Activated CD4-positive, alpha-beta T cell treated with anti-CD3 and anti-CD28 coated beads, Interleukin-2, amount 10 ng/mL, durations not matched to agents 7 days and 5 days (primary cell): Measurements from ENCODE around the gene SYCE1. TPM values are rescaled to one million over a fixed set of nuclear protein-coding genes. Genes with fewer than 3 reads are reported as not detected.
"Not testable (repeated sequence)": the region's sequence is repeated elsewhere in the genome, so short reads cannot be mapped to it uniquely, and the experiment has no call there.

Experiments
- CTCF ChIA-PET: fragments of 350-600 bp; sonication (Branson Sonifier 250); formaldehyde crosslinking; loops from one replicate; lab custom pipeline; 2021; ENCODE audit warnings: antibody characterized with exemption; lab: Charles Lee
- POLR2A ChIA-PET: fragments of 350-600 bp; sonication (Branson Sonifier 250); formaldehyde crosslinking; loops from one replicate; lab custom pipeline; 2021; ENCODE audit warnings: antibody characterized with exemption; lab: Charles Lee
- DNase-seq: peaks from one replicate; pipeline ENCODE4 v3.0.0-alpha.2; 2020
- H3K27ac Mint-ChIP-seq: one replicate; pipeline ENCODE4 v1.8.0; 2021; ENCODE audit warnings: mild to moderate bottlenecking, moderate library complexity, mixed read lengths
- H3K27me3 Mint-ChIP-seq: one replicate; pipeline ENCODE4 v1.8.0; 2021; ENCODE audit warnings: mixed read lengths
- H3K36me3 Mint-ChIP-seq: one replicate; pipeline ENCODE4 v1.8.0; 2021; ENCODE audit warnings: low read depth, mixed read lengths
- H3K4me1 Mint-ChIP-seq: one replicate; pipeline ENCODE4 v1.8.0; 2021; ENCODE audit warnings: mixed read lengths
- H3K4me3 Mint-ChIP-seq: one replicate; pipeline ENCODE4 v1.8.0; 2021; ENCODE audit warnings: mild to moderate bottlenecking, moderate library complexity, mixed read lengths
- H3K9me3 Mint-ChIP-seq: one replicate; pipeline ENCODE4 v1.8.0; 2021; ENCODE audit warnings: mixed read lengths
- total RNA-seq, 2 experiments: library from RNA; stranded (reverse); gene quantifications; one replicate each; pipeline ENCODE4 v1.2.3, GENCODE V29; 2021

Gene SYCE1
- under 1 TPM; 0.29 to 0.35 TPM for total RNA-seq

DNA sequence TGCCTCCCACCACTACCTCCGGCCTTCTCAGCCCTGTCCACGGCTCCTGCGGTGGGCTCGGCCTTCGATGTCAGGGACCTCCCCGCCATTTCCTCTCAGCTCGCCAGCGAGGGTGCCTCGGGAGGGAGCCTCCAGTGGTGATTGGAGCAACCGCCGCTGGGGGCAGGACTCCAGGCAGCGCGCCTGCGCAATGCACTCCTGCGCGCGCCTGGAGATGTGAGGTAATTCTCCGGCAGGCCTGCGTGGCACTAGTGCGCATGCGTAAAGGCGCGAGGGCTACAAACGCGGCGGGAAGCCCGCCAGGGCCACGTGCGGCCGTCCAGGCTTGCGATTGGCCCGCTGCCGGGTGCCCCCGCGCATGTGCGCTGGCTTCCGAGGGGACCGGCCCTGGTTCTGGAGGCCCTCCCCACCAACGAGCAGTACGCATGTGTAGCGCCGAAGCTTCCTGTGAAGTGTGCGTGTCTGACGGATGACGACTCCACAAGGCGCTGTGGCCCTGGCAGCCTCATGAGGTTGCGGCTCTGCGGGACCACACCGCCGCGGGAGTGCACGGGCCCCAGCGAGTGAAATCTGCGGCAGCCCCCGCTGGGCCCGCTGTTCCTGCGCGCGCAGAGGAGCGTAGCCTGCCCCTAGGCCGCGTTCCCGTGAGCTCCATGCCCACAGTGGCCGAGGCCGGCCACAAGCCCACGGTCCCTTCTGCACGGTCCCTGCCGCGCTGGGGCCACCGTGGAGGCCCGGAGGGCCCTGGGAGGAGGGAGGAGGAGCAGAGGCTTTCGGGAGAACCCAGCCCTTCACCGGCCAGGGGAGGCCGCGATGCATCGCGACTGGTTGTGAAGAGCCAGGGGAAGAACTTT is at the start of gene SYCE1:
TSS of gene SYCE1 (minus strand) at position 143 of the 854 bp plus-strand sequence. CDS start at position 89, 54 bp downstream.
- no peaks in the 10 kb centered on the region for H3K36me3 Mint-ChIP-seq
- DNase-seq, result no peak
- no peak within 1 kb of the TSS for H3K27ac Mint-ChIP-seq
- H3K4me3 Mint-ChIP-seq, result no peak within 1 kb of the TSS
- ChIA-PET POLR2A (no interaction called here), CTCF (no interaction called here)
- no peaks in the 10 kb centered on the region for H3K9me3 Mint-ChIP-seq
- no peaks in the 10 kb centered on the region for H3K4me1 Mint-ChIP-seq
- peaks cover 2% of the 10 kb centered on the region for H3K27me3 Mint-ChIP-seq

GRCh38 chr10:133614830-133615580 is 49.6 kb upstream of the SYCE1 start:
- Mint-ChIP-seq H3K9me3 (no peaks in the 10 kb centered on the region), H3K4me1 (no peaks in the 10 kb centered on the region), H3K27ac (no peak overlapping the region), H3K36me3 (no peaks in the 10 kb centered on the region), H3K4me3 (no peak overlapping the region), H3K27me3 (peaks cover 3% of the 10 kb centered on the region)
- POLR2A ChIA-PET, result no interaction called here
- no peak for DNase-seq
- CTCF ChIA-PET, result interaction anchor here (1.0 kb wide), 1 partner anchor 177 kb away, joined by 4 read pairs; no protein-coding TSS in a partner anchor

DNA sequence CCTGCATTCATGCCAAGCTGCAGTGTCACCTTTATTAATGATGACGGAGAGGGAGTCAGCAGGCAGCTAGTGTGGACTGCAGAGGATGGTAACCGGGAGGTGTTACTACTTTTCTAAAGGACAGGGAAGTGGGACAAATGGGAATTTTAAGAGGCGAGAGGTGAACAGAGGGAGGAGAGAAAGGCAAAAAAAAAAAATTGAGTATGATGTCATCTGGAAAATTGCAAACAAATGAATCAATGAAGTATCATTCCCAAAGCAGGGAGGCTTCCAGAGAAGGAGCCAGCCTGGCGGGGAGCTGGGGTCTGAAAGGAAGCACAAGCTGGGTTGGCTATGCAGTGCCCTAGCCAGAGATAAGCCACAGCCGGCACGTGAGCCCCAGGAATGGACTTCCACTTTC is 48.3 kb upstream of the SYCE1 start:
- no peak overlapping the region for H3K27ac Mint-ChIP-seq

GRCh38 chr10:133611079-133611478 is 45.7 kb upstream of the SYCE1 start:
- peaks cover 4% of the 10 kb centered on the region for H3K27me3 Mint-ChIP-seq
- ChIA-PET POLR2A (no interaction called here), CTCF (no interaction called here)
- H3K4me3 Mint-ChIP-seq, result no peak overlapping the region
- H3K4me1 Mint-ChIP-seq, result no peaks in the 10 kb centered on the region
- no peak for DNase-seq
- peaks cover 15% of the 10 kb centered on the region for H3K9me3 Mint-ChIP-seq
- H3K36me3 Mint-ChIP-seq, result no peaks in the 10 kb centered on the region
- H3K27ac Mint-ChIP-seq, result no peak overlapping the region

More for the DNA sequence above, 48.3 kb upstream of the SYCE1 start:
- POLR2A ChIA-PET, result no interaction called here
- H3K27me3 Mint-ChIP-seq, result peaks cover 3% of the 10 kb centered on the region
- CTCF ChIA-PET, result no interaction called here
- H3K36me3 Mint-ChIP-seq, result no peaks in the 10 kb centered on the region
- no peaks in the 10 kb centered on the region for H3K4me1 Mint-ChIP-seq
- peaks cover 1% of the 10 kb centered on the region for H3K9me3 Mint-ChIP-seq
- DNase-seq, result no peak
- H3K4me3 Mint-ChIP-seq, result no peak overlapping the region

- H3K27ac Mint-ChIP-seq, result no peak overlapping the region
- CTCF ChIA-PET, result interaction anchor here (1.3 kb wide), 1 partner anchor 10 kb away, joined by 3 read pairs; no protein-coding TSS in a partner anchor
- no peak for DNase-seq
- no peaks in the 10 kb centered on the region for H3K4me1 Mint-ChIP-seq
- H3K36me3 Mint-ChIP-seq, result no peaks in the 10 kb centered on the region
- H3K4me3 Mint-ChIP-seq, result no peak overlapping the region
- H3K9me3 Mint-ChIP-seq, result peaks cover 15% of the 10 kb centered on the region
- POLR2A ChIA-PET, result no interaction called here
- H3K27me3 Mint-ChIP-seq, result peaks cover 7% of the 10 kb centered on the region
Measured at GRCh38 chr10:133608855-133609254, 43.5 kb upstream of the SYCE1 start.

DNA sequence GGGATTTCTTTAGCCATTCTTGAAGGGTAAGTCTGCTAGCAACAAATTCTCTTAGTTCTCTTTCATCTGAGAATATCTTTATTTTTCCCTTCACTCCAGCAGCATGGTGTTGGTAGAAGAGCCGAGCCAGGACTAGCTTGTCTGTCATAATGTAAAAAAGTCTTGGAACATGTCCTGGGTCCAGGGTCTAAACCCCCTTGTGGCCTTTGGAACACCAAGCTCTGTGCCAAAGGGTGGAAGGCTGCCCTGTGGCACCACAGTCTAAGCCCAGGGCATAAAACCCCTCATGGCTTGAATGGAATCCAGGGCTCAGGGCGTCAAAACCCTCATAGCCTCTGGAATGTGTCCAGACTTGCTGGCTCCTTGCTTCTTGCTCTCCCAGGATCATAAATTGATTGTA is 38.1 kb upstream of the SYCE1 start:
- H3K36me3 Mint-ChIP-seq, H3K4me3 Mint-ChIP-seq, H3K27ac Mint-ChIP-seq, POLR2A ChIA-PET, DNase-seq, H3K4me1 Mint-ChIP-seq: not testable (repeated sequence)
- Mint-ChIP-seq H3K27me3 (peaks cover 23% of the 10 kb centered on the region), H3K9me3 (peaks cover 11% of the 10 kb centered on the region)
- CTCF ChIA-PET, result interaction anchor here (1.1 kb wide), 1 partner anchor 16 kb away, joined by 3 read pairs; no protein-coding TSS in a partner anchor

DNA sequence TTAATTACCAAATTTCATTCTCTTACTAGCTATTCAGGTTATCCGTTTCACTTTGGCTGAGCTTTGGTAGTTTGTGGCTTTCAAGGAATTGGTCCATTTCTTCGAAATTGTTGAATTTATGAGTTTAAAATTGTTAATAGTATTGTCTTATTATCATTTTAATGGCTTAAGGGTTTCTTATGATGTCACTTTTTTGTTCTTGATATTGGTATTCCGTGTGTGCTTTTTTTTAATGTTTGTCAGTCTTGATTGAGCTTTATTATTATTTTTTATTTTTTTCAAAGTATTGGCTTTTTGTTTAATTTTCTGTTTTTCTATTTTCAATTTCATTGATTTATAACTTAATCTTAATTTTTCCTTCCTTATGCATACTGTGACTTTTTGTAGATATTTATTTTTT is 35.3 kb upstream of the SYCE1 start:
- Mint-ChIP-seq H3K36me3 (no peaks in the 10 kb centered on the region), H3K4me1 (no peaks in the 10 kb centered on the region), H3K27me3 (peaks cover 33% of the 10 kb centered on the region), H3K9me3 (no peaks in the 10 kb centered on the region), H3K4me3 (no peak overlapping the region), H3K27ac (no peak overlapping the region)
- no peak for DNase-seq
- CTCF ChIA-PET, result interaction anchor here (0.6 kb wide), 1 partner anchor 1998 kb away, joined by 4 read pairs; no protein-coding TSS in a partner anchor
- POLR2A ChIA-PET, result no interaction called here

GRCh38 chr10:133599869-133600268 is 34.5 kb upstream of the SYCE1 start:
- H3K36me3 Mint-ChIP-seq, H3K9me3 Mint-ChIP-seq, H3K4me1 Mint-ChIP-seq, POLR2A ChIA-PET, H3K27ac Mint-ChIP-seq, DNase-seq, H3K4me3 Mint-ChIP-seq: not testable (repeated sequence)
- CTCF ChIA-PET, result interaction anchor here (0.6 kb wide), 1 partner anchor 1997 kb away, joined by 4 read pairs; no protein-coding TSS in a partner anchor
- H3K27me3 Mint-ChIP-seq, result peaks cover 37% of the 10 kb centered on the region

DNA sequence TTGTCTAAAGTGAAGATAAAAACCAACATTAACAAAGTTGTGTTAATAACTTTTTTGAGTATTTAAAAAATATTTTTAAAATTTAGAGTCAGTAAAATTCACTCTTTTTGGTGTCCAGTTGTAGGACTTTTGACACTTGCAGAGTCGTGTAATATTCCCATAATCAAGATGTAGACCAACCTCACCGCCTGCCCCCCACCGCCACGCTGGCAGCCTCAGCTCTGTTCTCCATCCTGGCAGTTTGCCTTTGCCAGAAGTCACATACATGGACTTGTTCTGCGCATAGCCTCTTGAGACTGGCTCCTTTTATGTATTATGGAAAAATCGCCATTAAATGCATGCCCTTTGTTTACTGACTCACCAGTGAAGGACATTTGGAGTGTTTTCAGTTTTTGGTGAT is 27.3 kb upstream of the SYCE1 start:
- Mint-ChIP-seq H3K27ac (no peak overlapping the region), H3K27me3 (peaks cover 25% of the 10 kb centered on the region), H3K4me3 (no peak overlapping the region), H3K4me1 (no peaks in the 10 kb centered on the region), H3K36me3 (no peaks in the 10 kb centered on the region), H3K9me3 (no peaks in the 10 kb centered on the region)
- ChIA-PET CTCF (no interaction called here), POLR2A (no interaction called here)
- DNase-seq, result no peak

- ChIA-PET CTCF (no interaction called here), POLR2A (no interaction called here)
- H3K36me3 Mint-ChIP-seq, result no peaks in the 10 kb centered on the region
- no peaks in the 10 kb centered on the region for H3K4me1 Mint-ChIP-seq
- DNase-seq, result no peak
- H3K4me3 Mint-ChIP-seq, result no peak overlapping the region
- H3K27ac Mint-ChIP-seq, result no peak overlapping the region
- no peaks in the 10 kb centered on the region for H3K9me3 Mint-ChIP-seq
- H3K27me3 Mint-ChIP-seq, result peaks cover 20% of the 10 kb centered on the region
Measured at GRCh38 chr10:133590970-133591359, 25.6 kb upstream of the SYCE1 start.

DNA sequence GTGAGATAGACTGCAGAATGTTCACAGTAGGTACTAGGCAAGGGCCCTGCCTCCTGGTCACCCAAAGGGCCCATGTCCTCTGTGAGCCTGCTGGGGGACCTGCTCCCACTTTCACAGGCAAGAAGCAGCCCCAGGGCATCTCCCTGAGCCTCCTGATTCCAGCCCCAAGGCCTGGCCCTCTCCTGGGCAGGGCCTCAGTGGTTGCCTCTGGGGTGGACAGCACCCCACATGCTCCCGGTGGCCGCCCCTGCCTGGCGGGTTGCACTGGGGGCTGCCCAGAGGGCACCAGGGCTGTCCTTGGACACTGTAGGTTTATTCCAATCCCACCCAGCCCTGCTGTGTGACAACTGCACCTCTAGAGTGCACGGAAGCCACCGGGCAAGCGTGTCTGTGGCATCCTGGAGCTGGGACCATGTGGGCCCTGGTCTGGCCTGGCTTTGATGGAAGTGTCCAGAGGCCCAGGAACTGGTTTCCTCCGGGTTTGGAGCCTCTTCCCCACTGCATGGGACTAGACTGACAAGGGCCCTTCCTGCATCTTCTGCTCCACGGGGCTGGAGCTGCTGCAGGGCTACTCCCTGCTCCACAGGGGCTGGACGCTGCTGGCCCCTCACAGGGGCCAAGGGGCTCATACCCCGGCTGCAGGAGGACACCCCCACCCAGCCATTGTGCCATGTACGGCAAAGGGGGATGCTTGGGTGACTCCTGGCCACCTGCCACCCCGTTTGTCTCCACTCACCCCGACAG is 25.0 kb upstream of the SYCE1 start:
- no peak for DNase-seq
- POLR2A ChIA-PET, result no interaction called here
- Mint-ChIP-seq H3K4me3 (no peak overlapping the region), H3K27me3 (peaks cover 18% of the 10 kb centered on the region), H3K4me1 (no peaks in the 10 kb centered on the region), H3K9me3 (no peaks in the 10 kb centered on the region), H3K36me3 (no peaks in the 10 kb centered on the region), H3K27ac (no peak overlapping the region)
- CTCF ChIA-PET, result no interaction called here

- H3K27me3 Mint-ChIP-seq, DNase-seq, CTCF ChIA-PET, H3K36me3 Mint-ChIP-seq, H3K4me1 Mint-ChIP-seq, POLR2A ChIA-PET, H3K4me3 Mint-ChIP-seq, H3K27ac Mint-ChIP-seq: not testable (repeated sequence)
- peaks cover 13% of the 10 kb centered on the region for H3K9me3 Mint-ChIP-seq
Measured at GRCh38 chr10:133577037-133577436, 11.7 kb upstream of the SYCE1 start.
